Stimulated activated CD8-positive, alpha-beta memory T cell treated with anti-CD3 and anti-CD28 coated beads, Interleukin-15, amount 100 ng/mL, for 24 hours (primary cell): ENCODE results near the gene MEGF11.

Source experiments
- DNase-seq: peaks from one replicate; pipeline ENCODE4 v3.0.0-alpha.2; 2020; ENCODE audit warnings: low read depth

The MEGF11 gene

DNA sequence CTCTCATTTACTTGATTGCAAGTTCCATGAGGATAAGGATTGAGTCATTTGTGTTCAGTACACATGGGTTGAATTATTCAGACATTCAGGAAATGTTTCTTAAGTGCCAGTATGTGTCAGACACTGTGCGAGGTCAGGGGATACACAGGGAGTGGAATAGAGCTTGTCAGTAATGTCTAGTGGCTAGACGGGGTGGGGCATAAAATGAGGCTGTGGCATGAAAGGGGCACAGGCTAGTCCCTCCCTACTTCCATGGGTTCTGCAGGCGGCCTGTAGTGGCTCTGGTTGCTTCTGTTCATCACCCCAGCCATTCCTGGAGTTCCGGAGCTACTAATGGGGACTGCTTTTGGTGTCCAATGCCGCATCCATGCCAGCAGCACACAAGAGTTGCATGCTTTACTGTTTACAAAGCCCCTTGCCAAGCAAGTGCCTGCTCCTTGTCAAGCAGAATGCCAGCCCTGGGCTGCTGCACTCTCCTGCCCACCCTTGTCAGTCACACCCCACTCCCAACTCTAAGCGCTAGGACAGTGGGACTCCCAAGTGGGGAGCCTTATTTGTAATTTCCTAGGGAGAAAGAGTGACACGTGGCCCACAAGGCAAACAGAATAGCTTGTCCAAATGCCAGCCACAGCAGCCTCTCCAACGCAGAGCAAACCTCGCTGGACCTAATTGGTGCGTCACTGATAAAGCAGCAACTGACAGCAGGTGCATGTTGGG, 313.5 kb downstream of the MEGF11 start:
- no peak for DNase-seq

GRCh38 chr15:65938604-65939003, 314.9 kb downstream of the MEGF11 start:
- DNase-seq, result no peak

DNA sequence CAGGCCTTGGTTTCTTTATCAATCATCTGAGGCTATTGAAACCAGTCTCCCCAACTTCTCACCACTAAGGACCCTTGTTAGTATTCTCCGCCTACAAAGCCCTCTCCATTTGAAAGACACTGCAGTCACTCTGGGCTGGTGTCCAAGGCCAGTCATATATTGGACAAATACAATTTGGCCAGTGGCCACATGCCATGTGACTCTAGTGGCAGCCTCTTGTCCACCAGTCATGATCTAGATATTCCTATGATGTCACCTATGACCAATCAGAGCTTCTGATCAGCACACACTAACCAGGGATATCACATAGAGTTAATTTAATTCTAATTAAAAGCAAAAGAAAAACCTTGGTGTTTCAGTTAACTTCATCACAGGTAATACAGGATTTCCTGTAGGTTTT, 316.1 kb downstream of the MEGF11 start:
- DNase-seq, result no peak

- DNase-seq, result no peak
These were observed 316.5 kb downstream of the MEGF11 start for GRCh38 chr15:65937054-65937453.

DNA sequence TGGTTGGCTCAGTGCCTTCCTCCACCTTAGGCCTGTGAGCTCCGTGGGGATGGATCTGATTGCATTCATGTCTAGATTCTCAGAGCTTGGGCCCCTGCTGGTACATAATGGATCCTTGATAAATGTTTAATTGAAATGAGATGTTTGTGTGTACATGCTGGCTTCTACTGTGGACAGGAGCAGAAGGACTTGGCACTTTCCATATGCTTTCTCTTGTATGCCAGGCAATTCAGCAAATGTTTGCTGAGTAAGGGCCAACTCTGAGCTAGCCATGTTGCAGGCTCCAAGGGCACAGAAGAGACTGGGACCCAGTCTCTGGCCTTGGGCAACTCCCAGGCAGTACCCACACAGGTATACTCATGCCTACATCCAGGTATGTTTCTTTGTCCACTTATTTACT, 317.3 kb downstream of the MEGF11 start:
- no peak for DNase-seq

- DNase-seq, result no peak
These were observed 318.2 kb downstream of the MEGF11 start for GRCh38 chr15:65935391-65935790.

DNA sequence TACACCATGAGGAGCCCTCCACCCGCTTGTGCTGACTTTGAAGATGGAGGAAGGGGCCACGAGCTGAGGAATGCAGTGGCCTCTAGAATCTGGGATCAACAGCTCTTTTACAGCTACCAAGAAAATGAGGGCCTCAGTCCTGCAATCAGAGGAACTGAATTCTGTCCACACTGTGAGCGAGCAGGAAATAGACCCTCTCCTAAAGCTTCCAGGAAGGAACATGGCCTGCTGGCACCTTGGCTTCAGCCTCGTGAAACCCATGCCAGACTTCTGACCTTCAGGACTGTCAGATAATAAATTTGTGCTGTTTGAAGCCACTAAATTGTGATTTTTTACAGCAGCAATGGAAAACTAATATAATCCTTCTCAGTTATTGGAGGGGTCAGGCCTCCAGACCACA, 322.3 kb downstream of the MEGF11 start:
- no peak for DNase-seq

DNA sequence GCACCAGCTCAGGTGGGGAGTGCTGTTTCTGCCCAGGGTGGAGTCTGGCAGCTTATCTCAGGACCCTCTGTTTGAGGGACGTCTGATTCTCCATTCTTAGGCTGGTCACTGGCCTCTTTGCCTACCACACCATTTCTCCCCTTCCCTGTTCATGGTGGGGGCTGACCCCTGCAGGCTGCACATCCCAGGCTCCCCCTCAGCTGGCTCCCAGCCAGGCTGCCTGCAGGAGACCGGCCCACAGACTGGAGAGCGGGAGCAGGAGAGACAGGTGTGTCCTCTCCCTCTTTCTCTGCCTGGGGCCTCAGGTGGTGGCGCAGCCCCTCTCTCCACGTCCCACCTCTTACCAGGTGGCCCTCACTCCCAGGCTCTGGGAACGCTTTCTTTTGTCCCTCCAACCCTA, 323.4 kb downstream of the MEGF11 start:
- DNase-seq, result no peak

DNA sequence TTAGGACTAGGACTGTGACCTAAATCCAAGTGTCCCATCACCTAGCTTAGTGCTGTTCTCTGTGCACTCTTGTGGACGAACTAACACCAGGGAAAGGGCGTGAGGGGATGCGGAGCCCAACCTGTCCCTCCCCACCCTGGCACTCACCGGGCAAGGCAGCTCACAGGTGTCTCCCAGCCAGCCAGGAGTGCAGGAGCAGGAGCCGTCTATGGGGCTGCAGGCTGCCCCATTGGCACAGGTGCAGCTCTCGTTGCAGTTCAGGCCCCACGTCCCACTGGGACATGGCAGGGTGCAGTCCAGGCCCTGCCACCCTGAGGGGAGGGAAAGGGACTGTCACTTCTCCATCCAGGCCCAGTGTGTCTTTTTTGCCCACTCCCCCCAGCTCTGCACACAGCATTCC, 324.0 kb downstream of the MEGF11 start:
- no peak for DNase-seq

GRCh38 chr15:65927545-65927944, 326.0 kb downstream of the MEGF11 start:
- DNase-seq, result no peak

GRCh38 chr15:65926899-65927298, 326.7 kb downstream of the MEGF11 start:
- no peak for DNase-seq

GRCh38 chr15:65926459-65926858, 327.1 kb downstream of the MEGF11 start:
- DNase-seq, result no peak

DNA sequence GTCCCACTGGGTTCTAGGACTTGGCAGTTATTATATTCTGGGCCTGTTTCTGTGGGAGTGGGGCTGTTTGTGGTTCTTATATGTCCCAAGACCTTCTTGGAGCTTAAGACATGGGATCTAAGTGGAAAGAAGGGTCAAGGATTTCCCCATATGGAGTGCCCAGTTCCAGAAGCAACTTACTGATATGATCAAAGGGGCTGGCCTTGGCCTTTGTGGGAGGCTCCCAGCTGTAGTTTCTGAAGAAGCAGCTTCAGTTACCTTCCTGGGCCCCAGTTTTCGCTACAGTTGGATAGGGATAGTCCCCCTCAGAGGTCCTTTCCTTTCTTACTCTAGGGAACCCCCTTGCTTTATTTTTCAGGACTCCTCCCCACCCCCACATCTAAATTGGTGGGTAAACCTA, 328.2 kb downstream of the MEGF11 start:
- no peak for DNase-seq

DNA sequence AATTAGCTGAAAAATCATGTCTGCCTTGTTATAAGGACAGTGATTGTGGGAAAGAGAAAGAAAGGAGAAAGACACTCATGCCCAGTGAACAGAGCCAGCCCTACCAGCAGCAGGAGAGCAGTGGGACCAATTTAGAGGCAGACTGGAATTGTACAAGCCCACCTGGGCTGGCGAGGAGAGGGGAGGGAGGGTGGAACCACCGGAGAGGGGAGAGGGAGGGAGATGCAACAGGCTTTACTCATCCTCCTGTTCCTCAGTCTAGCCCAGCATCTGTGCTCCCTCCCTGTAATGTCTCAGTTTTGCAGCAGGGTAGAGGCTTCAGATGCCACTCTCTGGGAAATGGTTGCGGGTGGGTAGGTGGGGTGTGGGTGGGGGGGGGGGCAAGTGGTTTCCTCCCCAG, 329.5 kb downstream of the MEGF11 start:
- no peak for DNase-seq

DNA sequence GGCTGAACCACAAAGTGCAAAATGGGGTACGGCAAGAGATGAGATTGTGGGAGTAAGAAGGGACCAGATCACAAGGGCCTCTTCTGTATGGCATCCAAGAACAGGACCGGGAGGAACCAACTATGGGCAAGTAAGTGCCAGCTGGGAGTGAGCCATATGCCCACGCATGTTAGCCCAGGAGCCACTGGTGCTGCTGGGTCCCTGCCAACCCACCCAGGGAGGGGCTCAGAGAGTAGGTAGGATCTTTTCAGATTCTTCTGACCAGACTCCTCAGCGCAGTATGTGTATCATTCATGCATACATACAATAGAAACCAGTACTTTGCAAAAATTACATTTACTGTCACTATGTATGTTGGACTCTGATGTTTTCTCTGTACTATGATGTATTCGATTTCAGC, 330.3 kb downstream of the MEGF11 start:
- no peak for DNase-seq

DNA sequence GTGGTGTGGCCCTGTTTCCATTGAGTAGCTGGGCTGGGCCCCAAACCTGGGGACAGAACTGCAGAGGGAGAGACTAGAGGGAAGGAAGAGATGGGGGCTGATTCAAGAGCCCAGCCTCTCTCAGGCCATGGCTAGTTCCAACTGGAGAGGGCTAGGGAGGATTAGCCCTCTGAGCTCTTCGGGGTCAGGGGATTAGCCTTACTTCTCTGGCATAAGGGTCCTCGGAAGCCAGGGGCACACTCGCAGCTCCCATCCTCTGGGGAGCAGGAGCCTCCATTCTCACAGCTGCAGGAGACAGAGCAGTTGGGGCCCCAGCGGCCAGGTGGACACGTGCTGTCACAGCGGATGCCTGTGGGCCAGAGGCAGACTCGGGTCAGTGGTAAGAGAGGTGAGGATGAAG, 330.9 kb downstream of the MEGF11 start:
- DNase-seq, result no peak

GRCh38 chr15:65921780-65922179, 331.8 kb downstream of the MEGF11 start:
- DNase-seq, result no peak

- DNase-seq, result no peak
These were observed 332.7 kb downstream of the MEGF11 start for GRCh38 chr15:65920825-65921309.

GRCh38 chr15:65920121-65920520, 333.4 kb downstream of the MEGF11 start:
- no peak for DNase-seq

DNA sequence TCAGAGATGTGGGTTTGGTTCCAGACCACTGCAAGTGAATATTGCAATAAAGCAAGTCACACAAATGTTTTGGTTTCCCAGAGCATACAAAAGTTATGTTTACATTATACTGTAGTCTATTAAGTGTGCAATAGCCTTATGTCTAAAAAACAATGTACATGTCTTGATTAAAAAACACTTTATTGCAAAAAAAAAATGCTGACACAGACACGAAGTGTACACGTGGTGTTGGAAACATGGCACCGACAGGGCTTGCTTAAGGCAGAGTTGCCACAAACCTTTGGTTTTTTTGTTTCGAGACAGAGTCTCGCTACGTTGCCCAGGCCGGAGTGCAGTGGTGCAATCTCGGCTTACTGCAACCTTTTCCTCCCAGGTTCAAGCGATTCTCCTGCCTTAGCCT, 334.2 kb downstream of the MEGF11 start:
- no peak for DNase-seq

DNA sequence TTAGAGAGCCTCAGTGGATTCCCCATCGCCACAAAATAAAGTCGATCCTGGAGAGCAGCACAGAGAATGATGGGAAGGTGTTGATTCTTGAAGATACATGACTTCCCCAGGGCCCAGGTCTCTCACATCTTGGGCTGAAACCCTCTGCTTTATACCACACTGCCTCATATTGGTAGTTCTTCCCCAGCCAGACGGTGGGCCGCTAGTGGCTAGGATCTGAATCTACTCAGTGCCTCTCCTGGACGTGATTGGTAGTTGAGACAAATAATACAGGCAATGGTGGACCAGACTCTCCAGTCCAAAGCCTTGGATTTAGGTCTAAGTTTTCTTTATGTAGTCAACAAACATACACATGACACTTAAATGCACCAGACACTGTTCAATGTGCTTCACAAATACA, 334.6 kb downstream of the MEGF11 start:
- no peak for DNase-seq

- no peak for DNase-seq
These were observed 335.1 kb downstream of the MEGF11 start for GRCh38 chr15:65918357-65918920.

GRCh38 chr15:65917936-65918335, 335.6 kb downstream of the MEGF11 start:
- DNase-seq, result no peak

- no peak for DNase-seq
These were observed 336.2 kb downstream of the MEGF11 start for GRCh38 chr15:65917407-65917756.
